K562 (cell line): ENCODE measurements around the gene GMDS. TPM values are rescaled to one million over a fixed set of nuclear protein-coding genes. Genes with fewer than 3 reads are reported as not detected.

ENCODE experiments used
- ATAC-seq: fragments of 200-7000 bp; cut with Tn5 transposase; 3 replicates; pipeline ENCODE4 v1.9.1; 2020; ENCODE audit warnings: moderate library complexity
- BruUV-seq: library from RNA; stranded (reverse); fragments of 400-500 nt; replicated peaks from 2 replicates; lab custom pipeline; 2021; lab: Mats Ljungman, UMichigan
- CTCF ChIA-PET: fragments of 300-600 bp; formaldehyde crosslinking; extraction: SDS; loops from one replicate; lab custom pipeline; 2021; ENCODE audit warnings: low intra/inter-chr PET ratio; lab: Yijun Ruan, JAX
- POLR2A ChIA-PET: fragments of 300-600, 350-650 bp; sonication (Branson Sonifier 250); formaldehyde crosslinking; extraction: SDS; loops from one replicate; lab custom pipeline; 2021; ENCODE audit warnings: antibody characterized with exemption, inconsistent platforms; lab: Yijun Ruan, JAX
- DNase-seq, 4 experiments: peaks; one replicate each; pipeline versions ENCODE4 v3.0.0 to v3.0.0-alpha.2; 2011 to 2018; ENCODE audit warnings: low spot score in 3 of 4, mixed read lengths in 3 of 4; ENCODE audit errors: extremely low read depth in 1 of 4
- FAIRE-seq: peaks from 2 replicates; lab custom pipeline; 2011; peaks lifted over from hg19 to GRCh38; lab: Jason Lieb, UNC
- H2AFZ ChIP-seq: 2 replicates; pipeline ENCODE4 v1.6.0; 2011; ENCODE audit warnings: low read depth, low read length, control low read depth, inconsistent platforms
- H3K27ac ChIP-seq: fragments of 200-600 bp; 3 replicates; pipeline ENCODE4 v1.8.0; 2011; ENCODE audit warnings: low read depth, mild to moderate bottlenecking, control low read depth, inconsistent platforms, low read length, moderate library complexity, mixed read lengths; ENCODE audit errors: extremely low read depth
- H3K27me3 ChIP-seq, 2 experiments: fragments of 300-600 bp in 1 of 2; 2 replicates in 1 of 2; 3 replicates in 1 of 2; pipeline versions ENCODE4 v1.6.0 to v1.8.0; 2011; ENCODE audit warnings: inconsistent platforms in 2 of 2, low read length in 2 of 2, mild to moderate bottlenecking in 1 of 2, mixed read lengths in 1 of 2, moderate library complexity in 1 of 2; ENCODE audit not compliant: control insufficient read depth in 2 of 2, insufficient read depth in 2 of 2
- H3K36me3 ChIP-seq: fragments of 300-600 bp; 3 replicates; pipeline ENCODE4 v1.8.0; 2011; ENCODE audit warnings: mild to moderate bottlenecking, low read length, inconsistent platforms; ENCODE audit not compliant: control insufficient read depth, insufficient read depth
- H3K4me1 ChIP-seq, 2 experiments: fragments of 200-600 bp in 1 of 2; replicated peaks in 1 of 2; 2 replicates in 1 of 2; 3 replicates in 1 of 2; pipeline versions ENCODE4 v1.5.1 to v1.8.0; 2011; ENCODE audit warnings: inconsistent platforms in 2 of 2, low read length in 2 of 2, mild to moderate bottlenecking in 1 of 2, mixed read lengths in 1 of 2, moderate library complexity in 1 of 2; ENCODE audit not compliant: control insufficient read depth in 2 of 2, insufficient read depth in 2 of 2
- H3K4me2 ChIP-seq: 2 replicates; pipeline ENCODE4 v1.6.1; 2011; ENCODE audit warnings: low read length, control low read depth, inconsistent platforms, mixed read lengths; ENCODE audit not compliant: insufficient read depth
- H3K4me3 ChIP-seq: fragments of 200-600 bp; sonication (generic), shearing (Covaris generic); 2 replicates; pipeline ENCODE4 v1.5.1; 2016; ENCODE audit warnings: control low read depth, inconsistent platforms
- H3K79me2 ChIP-seq: fragments of 200-600 bp; 3 replicates; pipeline ENCODE4 v1.8.0; 2011; ENCODE audit warnings: low read length, inconsistent platforms; ENCODE audit not compliant: control insufficient read depth, insufficient read depth
- H3K9ac ChIP-seq, 2 experiments: 2 replicates each; pipeline versions ENCODE4 v1.6.0 to v1.6.1; 2011; ENCODE audit warnings: low read depth in 2 of 2, low read length in 2 of 2, control low read depth in 1 of 2, inconsistent platforms in 1 of 2, mild to moderate bottlenecking in 1 of 2, mixed read lengths in 1 of 2; ENCODE audit not compliant: insufficient read depth in 1 of 2
- H3K9me1 ChIP-seq: one replicate; pipeline ENCODE4 v1.6.0; 2011; ENCODE audit warnings: inconsistent platforms, mild to moderate bottlenecking, low read length, moderate library complexity; ENCODE audit not compliant: control insufficient read depth, insufficient read depth
- H3K9me3 ChIP-seq: replicated peaks from 2 replicates; pipeline ENCODE4 v1.5.1; 2011; ENCODE audit warnings: low read depth, low read length, inconsistent platforms; ENCODE audit not compliant: control insufficient read depth, insufficient read depth
- H4K20me1 ChIP-seq: replicated peaks from 2 replicates; pipeline ENCODE4 v1.6.1; 2011; ENCODE audit warnings: low read length, inconsistent platforms, mixed read lengths; ENCODE audit not compliant: control insufficient read depth, insufficient read depth
- CHD4 ChIP-seq: fragments of 200-600 bp; sonication (generic); IDR thresholded peaks from 3 replicates; pipeline ENCODE4 v1.6.1; 2012; ENCODE audit warnings: low read depth, mild to moderate bottlenecking, mixed read lengths, low read length, inconsistent platforms; ENCODE audit not compliant: insufficient read depth, insufficient replicate concordance, poor library complexity, severe bottlenecking
- GABPA ChIP-seq: fragments of 200-800 bp; sonication (Bioruptor generic); conservative IDR thresholded peaks from 2 replicates; pipeline ENCODE4 v1.6.1; 2016; ENCODE audit warnings: low read depth, missing genetic modification characterization, missing compliant biosample characterization
- HDAC6 ChIP-seq: IDR thresholded peaks from 2 replicates; pipeline ENCODE4 v1.6.1; 2012; ENCODE audit warnings: low read depth, mild to moderate bottlenecking, control low read depth, inconsistent platforms, low read length, moderate library complexity
- HOMEZ ChIP-seq: fragments of 250-450 bp; sonication (Bioruptor Pico); IDR thresholded peaks from 2 replicates; pipeline ENCODE4 v1.4.0; 2020; ENCODE audit warnings: mild to moderate bottlenecking, moderate library complexity
- MXI1 ChIP-seq: IDR thresholded peaks from 2 replicates; pipeline ENCODE4 v1.6.1; 2011; ENCODE audit warnings: low read depth, mild to moderate bottlenecking, improper control_type of control experiment, low read length
- PML ChIP-seq: IDR thresholded peaks from 2 replicates; pipeline ENCODE4 v1.6.1; 2012; ENCODE audit warnings: low read length, inconsistent platforms
- POLR3G ChIP-seq: IDR thresholded peaks from 2 replicates; pipeline ENCODE4 v1.6.1; 2011; ENCODE audit not compliant: insufficient read length, insufficient replicate concordance; ENCODE audit errors: extremely low read depth
- RBM17 ChIP-seq: fragments of 200-400 bp; formaldehyde crosslinking; IDR thresholded peaks from 2 replicates; pipeline ENCODE4 v1.6.1; 2017; ENCODE audit warnings: low read depth, mild to moderate bottlenecking, low read length, borderline replicate concordance
- RHOXF2B ChIP-seq: fragments of 250-450 bp; sonication (Bioruptor Pico); conservative IDR thresholded peaks from 2 replicates; pipeline ENCODE4 v1.5.1; 2021
- SNIP1 ChIP-seq: fragments of 450-650 bp; IDR thresholded peaks from 2 replicates; pipeline ENCODE4 v1.7.1; 2017; ENCODE audit warnings: low read depth, mild to moderate bottlenecking
- TAF7 ChIP-seq: fragments of 450-650 bp; IDR thresholded peaks from 2 replicates; pipeline ENCODE4 v1.6.1; 2016; ENCODE audit warnings: missing genetic modification characterization, missing compliant biosample characterization
- ZFP30 ChIP-seq: fragments of 250-450 bp; sonication (Bioruptor Pico); IDR thresholded peaks from 2 replicates; pipeline ENCODE4 v1.8.0; 2022; ENCODE audit warnings: moderate library complexity, mild to moderate bottlenecking, inconsistent platforms, borderline replicate concordance
- ZNF12 ChIP-seq: sonication (generic); formaldehyde crosslinking; IDR thresholded peaks from 2 replicates; pipeline ENCODE4 v1.4.0; 2020; ENCODE audit warnings: mild to moderate bottlenecking, missing genetic modification reagents
- ZNF3 ChIP-seq: fragments of 250-450 bp; sonication (Bioruptor Pico); IDR thresholded peaks from 2 replicates; pipeline ENCODE4 v1.5.0; 2021; ENCODE audit warnings: mild to moderate bottlenecking, moderate library complexity
- ZNF764 ChIP-seq: fragments of 250-450 bp; sonication (Bioruptor Pico); IDR thresholded peaks from 2 replicates; pipeline ENCODE4 v1.4.0; 2020; ENCODE audit warnings: low read depth, mild to moderate bottlenecking, moderate library complexity
- WGBS: fragments of 100-300 bp; shearing (Covaris generic); methylation state at CpG from one replicate; pipeline ENCODE4 v1.1.6; 2016; ENCODE audit warnings: low coverage, mixed read lengths; ENCODE audit not compliant: insufficient coverage; ENCODE audit errors: missing lambda C conversion rate; 5-methylcytosine and 5-hydroxymethylcytosine counted together
- in situ Hi-C: fragments of 300-500 bp; cut with MboI; formaldehyde crosslinking; loops from 4 replicates; pipeline ENCODE4 v1.15.0; 2018; ENCODE audit warnings: inconsistent platforms, mixed read lengths
- intact Hi-C: fragments of 100-400 bp; cut with micrococcal nuclease; formaldehyde crosslinking; loops from 2 replicates; pipeline ENCODE4 v1.14.2; 2022
- polyA plus RNA-seq, 8 experiments: library from polyadenylated mRNA; depleted of rRNA in 4 of 8; stranded (reverse) in 5 of 8; unstranded in 3 of 8; fragments of >200 nt; fragmentation: Nextera tagmentation in 2 of 8; fragmentation: Illumina TruSeq in 1 of 8; extraction: Ambion mirVana in 2 of 8; extraction: Trizol in 1 of 8; gene quantifications; 2 replicates each; pipeline versions ENCODE4 v1.2.1 to v1.2.3, GENCODE V29; 2011 to 2014; ENCODE audit warnings: inconsistent platforms in 1 of 8, missing spikeins in 1 of 8
- total RNA-seq, 7 experiments: library from RNA; depleted of rRNA in 6 of 7; stranded (reverse); fragments of >200 nt in 6 of 7; fragmentation: Illumina TruSeq in 2 of 7; extraction: Trizol in 2 of 7; gene quantifications; 2 replicates each; pipeline versions ENCODE4 v1.2.1 to v1.2.3, GENCODE V29; 2011 to 2021; ENCODE audit warnings: low replicate concordance in 1 of 7

GMDS gene
- total and polyA plus RNA-seq, 9 of the 15 experiments (the other 6 are each of a cell fraction or from before 2014, with no cell fraction given), result 0.48 to 31.8 (median 13.4) TPM

GRCh38 chr6:2263896-2264295 lies 18.5 kb upstream of the GMDS start:
- no peak for FAIRE-seq
- Histone ChIP-seq H4K20me1 (no peaks in the 10 kb centered on the region), H3K4me1 (no peaks in the 10 kb centered on the region), H2AFZ (no peak overlapping the region), H3K79me2 (no peaks in the 10 kb centered on the region), H3K9me1 (no peaks in the 10 kb centered on the region), H3K27me3 (no peaks in the 10 kb centered on the region), H3K27ac (no peak overlapping the region), H3K4me2 (no peak overlapping the region), H3K4me3 (no peak overlapping the region), H3K9me3 (no peaks in the 10 kb centered on the region), H3K9ac (no peak overlapping the region), H3K36me3 (no peaks in the 10 kb centered on the region)
- 11% methylated on average over 1 of the region's 1 CpG for WGBS
- CTCF ChIA-PET, result no interaction called here
- intact Hi-C loops (no loop called here), in situ Hi-C loops (no loop called here)
- BruUV-seq, result no TSS peak
- DNase-seq, result no peak
- no peak for TF ChIP-seq CHD4
- no peak for TF ChIP-seq SNIP1
- TF ChIP-seq RBM17, result no peak
- TF ChIP-seq HDAC6, result no peak
- no peak for TF ChIP-seq MXI1
- no peak for TF ChIP-seq HOMEZ (CRISPR knock-in tag)
- no peak for TF ChIP-seq ZNF12 (CRISPR knock-in tag)
- TF ChIP-seq TAF7 (tag), result no peak
- no peak for TF ChIP-seq ZNF3
- TF ChIP-seq ZNF764 (CRISPR knock-in tag), result no peak
- no peak for TF ChIP-seq ZFP30 (CRISPR knock-in tag)
- no peak for TF ChIP-seq GABPA
- no peak for TF ChIP-seq PML
- TF ChIP-seq RHOXF2B, result no peak
- no peak for TF ChIP-seq POLR3G
- POLR2A ChIA-PET, result interaction anchor here (1.3 kb wide), 1 partner anchor 18 kb away, joined by 3 read pairs; no protein-coding TSS in a partner anchor
- ATAC-seq, result no peak
